ENCODE measurements around the gene ATCAY. TPM values are rescaled to one million over a fixed set of nuclear protein-coding genes. Genes with fewer than 3 reads are reported as not detected.

The ATCAY gene
- total RNA-seq, 4 donors from 2014 or later: not detected

GRCh38 chr19:3836887-3837286, 43.6 kb upstream of the ATCAY start:
- ATAC-seq (ENCODE audit: low FRiP score) (no peak), DNase-seq (ENCODE audit: low spot score) (no peak)
- TF ChIP-seq CTCF (IDR thresholded peaks at IDR 0.05): no peak

DNA sequence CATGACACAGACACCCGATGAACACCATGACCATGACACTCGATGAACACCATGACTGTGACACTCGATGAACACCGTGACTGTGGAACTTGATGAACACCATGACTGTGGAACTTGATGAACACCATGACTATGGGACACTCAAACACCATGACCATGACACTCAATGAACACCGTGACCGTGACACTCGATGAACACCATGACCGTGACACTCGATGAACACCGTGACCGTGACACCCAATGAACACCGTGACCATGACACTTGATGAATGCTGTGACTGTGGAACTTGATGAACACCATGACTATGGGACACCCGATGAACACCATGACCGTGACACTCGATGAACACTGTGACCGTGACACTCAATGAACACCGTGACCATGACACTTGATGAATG, 43.2 kb upstream of the ATCAY start:
- no peak for TF ChIP-seq CTCF (IDR thresholded peaks at IDR 0.05)
- ATAC-seq (ENCODE audit: low FRiP score) (no peak), DNase-seq (ENCODE audit: low spot score) (no peak)

GRCh38 chr19:3837922-3838321, 42.6 kb upstream of the ATCAY start:
- ATAC-seq (ENCODE audit: low FRiP score) (no peak), DNase-seq (ENCODE audit: low spot score) (no peak)
- TF ChIP-seq CTCF (IDR thresholded peaks at IDR 0.05): no peak

DNA sequence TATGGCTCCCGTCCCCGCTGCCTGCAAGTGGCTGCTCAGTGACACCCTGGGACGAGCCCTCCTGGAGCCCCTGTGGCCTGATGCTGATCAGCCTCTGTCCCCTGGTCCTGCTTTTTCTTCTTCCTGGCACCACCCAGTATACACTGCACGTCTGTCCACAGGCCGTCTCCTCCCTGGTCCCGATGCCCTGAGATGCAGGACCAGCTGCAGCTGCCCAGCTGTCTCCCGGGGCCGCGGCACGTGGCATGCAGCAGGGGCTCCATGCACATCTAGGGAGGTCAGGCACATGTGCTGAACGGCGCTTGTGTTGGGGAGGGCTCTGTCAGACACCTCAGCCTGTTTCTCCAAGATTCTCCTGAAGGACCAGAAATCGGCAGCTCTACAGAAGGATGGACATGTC, 41.8 kb upstream of the ATCAY start:
- ATAC-seq (ENCODE audit: low FRiP score) (no peak), DNase-seq (ENCODE audit: low spot score) (no peak)
- TF ChIP-seq CTCF (IDR thresholded peaks at IDR 0.05): no peak

- TF ChIP-seq CTCF (IDR thresholded peaks at IDR 0.05): no peak
- ATAC-seq (ENCODE audit: low FRiP score) (no peak), DNase-seq (ENCODE audit: low spot score) (no peak)
Measured at GRCh38 chr19:3839941-3840340, 40.5 kb upstream of the ATCAY start.

- ATAC-seq (ENCODE audit: low FRiP score): no peak
- DNase-seq (ENCODE audit: low spot score): no peak
- no peak for TF ChIP-seq CTCF (IDR thresholded peaks at IDR 0.05)
Measured at GRCh38 chr19:3840804-3841203, 39.7 kb upstream of the ATCAY start.

DNA sequence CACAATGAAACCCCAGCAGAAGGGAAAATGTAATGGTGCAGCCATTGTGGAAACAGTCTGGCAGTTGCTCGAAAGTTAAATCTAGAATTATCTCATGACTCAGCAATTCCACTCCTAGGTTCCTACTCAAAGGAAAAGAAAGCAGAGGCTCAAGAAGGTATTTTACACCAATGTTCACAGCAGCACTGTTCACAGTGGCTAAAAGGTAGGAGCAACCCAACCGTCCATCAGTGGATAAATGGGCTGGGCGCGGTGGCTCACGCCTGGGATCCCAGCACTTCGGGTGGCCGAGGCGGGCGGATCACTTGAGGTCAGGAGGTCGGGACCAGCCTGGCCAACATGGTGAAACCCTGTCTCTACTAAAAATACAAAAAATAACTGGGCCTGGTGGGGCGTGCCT, 37.5 kb upstream of the ATCAY start:
- ATAC-seq (ENCODE audit: low FRiP score): no peak

More for the DNA sequence above, 37.5 kb upstream of the ATCAY start:
- no peak for DNase-seq (ENCODE audit: low spot score)
- no peak for TF ChIP-seq CTCF (IDR thresholded peaks at IDR 0.05)

Measured in omental fat pad (tissue), 4 donors.